DMS79 treated with DMSO at 0.1 percent for 48 hours (cell line): Measurements from ENCODE around the gene TTBK1.

ENCODE experiments used
- DNase-seq: peaks from one replicate; lab custom pipeline; 2025; lab: John Stamatoyannopoulos, UW

TTBK1 gene

GRCh38 chr6:43242908-43243663 lies at the start of gene TTBK1:
Gene TTBK1, plus strand, starts transcription at chr6:43243481. Its CDS starts 3,180 bp downstream, at chr6:43246661.
- DNase-seq, result peak; percentile 45

- no peak for DNase-seq
These were observed 49.4 kb upstream of the TTBK1 start for GRCh38 chr6:43193929-43194328.

GRCh38 chr6:43196337-43196736 lies 46.9 kb upstream of the TTBK1 start:
- DNase-seq, result no peak

DNA sequence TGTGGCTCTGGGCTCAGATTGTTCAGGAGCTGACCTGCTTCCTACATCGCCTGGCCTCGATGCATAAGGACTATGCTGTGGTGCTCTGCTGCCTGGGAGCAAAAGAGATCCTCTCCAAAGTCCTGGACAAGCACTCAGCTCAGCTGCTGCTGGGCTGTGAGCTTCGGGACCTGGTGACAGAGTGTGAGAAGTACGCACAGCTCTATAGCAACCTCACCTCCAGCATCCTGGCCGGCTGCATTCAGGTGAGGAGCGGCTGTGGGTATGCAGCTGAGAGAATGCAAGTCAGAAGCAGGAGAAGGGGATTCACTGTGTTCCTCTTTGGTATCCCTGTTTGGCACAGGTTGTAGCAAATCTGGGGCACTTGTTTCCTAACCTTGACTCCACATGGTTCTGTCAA lies 43.4 kb upstream of the TTBK1 start:
- no peak for DNase-seq

DNA sequence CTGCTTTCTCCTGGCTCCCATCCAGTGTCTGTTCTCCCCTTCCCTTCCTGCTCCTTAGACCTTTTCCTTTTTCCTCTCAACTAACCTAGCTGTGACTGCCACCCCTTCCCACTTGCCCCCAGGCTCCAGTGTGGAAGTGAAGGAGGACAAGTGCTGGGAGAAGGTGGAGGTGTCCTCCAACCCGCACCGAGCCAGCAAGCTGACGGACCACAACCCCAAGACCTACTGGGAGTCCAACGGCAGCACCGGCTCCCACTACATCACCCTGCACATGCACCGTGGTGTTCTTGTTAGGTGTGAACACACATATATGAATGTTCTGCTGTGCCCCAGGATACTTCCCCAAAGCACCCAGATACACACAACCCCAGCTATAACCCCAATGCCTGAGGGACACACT lies 42.7 kb upstream of the TTBK1 start:
- DNase-seq, result no peak

DNA sequence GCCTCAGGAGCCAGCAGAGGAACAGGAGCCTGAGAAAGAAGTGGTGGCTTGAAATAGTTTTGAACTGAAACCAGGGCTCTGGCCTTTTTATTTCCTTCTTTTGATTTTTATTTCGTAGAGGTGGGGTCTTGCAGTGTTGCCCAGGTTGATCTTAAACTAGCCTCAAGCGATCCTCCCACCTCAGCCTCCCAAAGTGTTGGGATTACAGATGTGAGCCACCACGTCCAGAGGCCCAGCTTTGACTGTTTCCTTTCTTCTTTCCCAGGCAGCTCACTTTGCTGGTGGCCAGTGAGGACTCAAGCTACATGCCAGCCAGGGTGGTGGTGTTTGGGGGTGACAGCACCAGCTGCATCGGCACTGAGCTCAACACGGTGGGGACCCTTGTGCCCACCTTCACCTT lies 40.8 kb upstream of the TTBK1 start:
- no peak for DNase-seq

- DNase-seq, result no peak
These were observed 40.1 kb upstream of the TTBK1 start for GRCh38 chr6:43203029-43203717.

- no peak for DNase-seq
These were observed 39.6 kb upstream of the TTBK1 start for GRCh38 chr6:43203718-43204095.

GRCh38 chr6:43204271-43205105 lies 38.8 kb upstream of the TTBK1 start:
- no peak for DNase-seq

GRCh38 chr6:43205849-43206248 lies 37.4 kb upstream of the TTBK1 start:
- no peak for DNase-seq

DNA sequence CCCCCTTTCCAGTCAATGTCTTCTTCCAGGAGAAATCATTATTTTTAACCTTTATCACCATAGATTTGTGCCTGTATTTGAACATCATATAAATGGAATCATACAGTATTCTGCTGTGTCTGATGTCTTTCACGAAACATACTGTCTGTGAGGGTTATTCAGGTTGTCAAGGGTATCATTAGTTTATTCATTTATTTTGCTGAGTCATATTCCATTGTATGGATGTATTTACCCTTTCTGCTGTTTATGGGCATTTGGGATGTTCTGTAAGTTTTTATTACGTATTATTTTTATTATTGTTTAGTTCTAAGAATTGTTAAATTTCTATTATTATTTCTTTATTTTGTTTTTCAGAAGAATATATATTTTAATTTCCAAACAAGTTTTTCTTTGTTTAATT lies 36.0 kb upstream of the TTBK1 start:
- no peak for DNase-seq

GRCh38 chr6:43211955-43212354 lies 31.3 kb upstream of the TTBK1 start:
- no peak for DNase-seq

- DNase-seq, result no peak
These were observed 29.9 kb upstream of the TTBK1 start for GRCh38 chr6:43213431-43213830.

DNA sequence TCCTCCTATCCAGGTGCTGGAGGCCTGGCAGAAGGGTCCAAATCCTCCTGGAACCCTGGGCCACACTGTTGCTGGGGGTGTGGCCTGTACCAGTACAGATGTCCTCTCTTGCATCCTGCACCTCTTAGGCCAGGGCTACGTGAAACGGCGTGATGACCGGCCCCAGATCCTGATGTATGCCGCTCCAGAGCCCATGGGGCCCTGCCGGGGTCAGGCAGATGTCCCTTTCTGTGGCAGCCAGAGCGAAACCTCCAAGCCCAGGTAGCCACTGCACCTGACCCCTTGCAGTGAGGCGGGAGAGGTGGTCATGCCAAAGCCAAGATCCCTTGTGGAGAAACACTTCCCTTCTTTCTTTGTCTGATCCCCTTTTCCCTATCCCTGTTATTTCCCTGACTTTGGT lies 28.2 kb upstream of the TTBK1 start:
- no peak for DNase-seq

- DNase-seq, result no peak
These were observed 27.1 kb upstream of the TTBK1 start for GRCh38 chr6:43216200-43216599.

DNA sequence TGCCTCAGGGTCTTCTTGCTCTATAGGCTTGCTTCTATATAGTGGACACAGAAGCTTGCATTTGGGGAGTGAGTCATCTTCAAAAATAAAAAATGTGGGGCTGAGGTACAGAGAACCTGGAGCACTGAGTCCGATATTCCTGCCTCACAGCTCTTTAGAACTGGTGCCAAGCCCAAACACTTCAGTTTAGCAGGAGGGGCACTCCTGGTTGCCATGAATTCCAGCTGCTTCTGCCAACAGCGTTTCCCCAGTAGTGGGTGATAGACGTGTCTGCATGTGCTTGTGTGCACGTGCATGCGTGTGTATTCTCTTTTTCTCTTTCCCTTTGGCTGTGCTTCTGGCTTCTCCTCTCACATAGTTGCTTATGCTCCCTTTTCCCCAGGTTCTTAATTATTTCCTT lies 25.9 kb upstream of the TTBK1 start:
- peak; percentile 69 for DNase-seq

- no peak for DNase-seq
These were observed 24.2 kb upstream of the TTBK1 start for GRCh38 chr6:43219119-43219518.

- no peak for DNase-seq
These were observed 23.5 kb upstream of the TTBK1 start for GRCh38 chr6:43219814-43220213.

DNA sequence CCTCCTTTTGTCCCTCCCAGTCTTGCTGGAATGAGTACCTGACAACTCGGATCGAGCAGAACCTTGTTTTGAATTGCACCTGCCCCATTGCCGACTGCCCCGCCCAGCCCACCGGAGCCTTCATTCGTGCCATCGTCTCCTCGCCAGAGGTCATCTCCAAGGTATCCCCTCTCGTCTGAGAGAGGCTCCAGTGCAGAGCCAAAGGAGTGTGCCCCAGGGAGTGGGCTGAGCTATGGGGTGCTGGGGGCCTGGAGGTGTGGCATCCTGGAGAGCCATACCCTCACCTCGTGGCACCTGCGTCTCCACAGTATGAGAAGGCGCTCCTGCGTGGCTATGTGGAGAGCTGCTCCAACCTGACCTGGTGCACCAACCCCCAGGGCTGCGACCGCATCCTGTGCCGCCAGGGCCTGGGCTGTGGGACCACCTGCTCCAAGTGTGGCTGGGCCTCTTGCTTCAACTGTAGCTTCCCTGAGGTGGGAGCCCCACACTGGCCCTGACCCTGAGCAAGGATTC lies 22.8 kb upstream of the TTBK1 start:
- no peak for DNase-seq

- no peak for DNase-seq
These were observed 22.0 kb upstream of the TTBK1 start for GRCh38 chr6:43221046-43221972.

- DNase-seq, result no peak
These were observed 20.7 kb upstream of the TTBK1 start for GRCh38 chr6:43222418-43223059.
